Measurements from ENCODE around the gene CACNA1A.

The CACNA1A gene

DNA sequence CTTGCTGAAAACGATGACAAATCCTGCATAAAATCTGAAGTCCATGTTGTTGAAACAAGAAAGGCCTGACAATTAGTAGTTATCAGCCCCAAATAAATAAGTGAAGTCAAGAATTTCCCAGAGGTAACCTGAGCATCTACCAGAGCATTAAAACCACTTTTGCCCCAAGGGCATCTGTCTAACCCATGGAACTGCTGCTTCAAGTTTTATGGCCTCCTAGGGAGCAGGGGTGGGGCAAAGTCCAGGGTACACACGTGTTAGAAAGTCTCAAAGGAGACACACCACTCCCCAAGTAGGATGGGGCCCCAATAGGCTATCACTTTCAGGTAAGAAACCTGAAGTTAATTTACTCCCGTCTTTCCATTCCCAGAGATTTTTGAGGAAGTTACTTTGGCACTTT lies 81.1 kb downstream of the CACNA1A start:
- TF ChIP-seq, protein P1, sequence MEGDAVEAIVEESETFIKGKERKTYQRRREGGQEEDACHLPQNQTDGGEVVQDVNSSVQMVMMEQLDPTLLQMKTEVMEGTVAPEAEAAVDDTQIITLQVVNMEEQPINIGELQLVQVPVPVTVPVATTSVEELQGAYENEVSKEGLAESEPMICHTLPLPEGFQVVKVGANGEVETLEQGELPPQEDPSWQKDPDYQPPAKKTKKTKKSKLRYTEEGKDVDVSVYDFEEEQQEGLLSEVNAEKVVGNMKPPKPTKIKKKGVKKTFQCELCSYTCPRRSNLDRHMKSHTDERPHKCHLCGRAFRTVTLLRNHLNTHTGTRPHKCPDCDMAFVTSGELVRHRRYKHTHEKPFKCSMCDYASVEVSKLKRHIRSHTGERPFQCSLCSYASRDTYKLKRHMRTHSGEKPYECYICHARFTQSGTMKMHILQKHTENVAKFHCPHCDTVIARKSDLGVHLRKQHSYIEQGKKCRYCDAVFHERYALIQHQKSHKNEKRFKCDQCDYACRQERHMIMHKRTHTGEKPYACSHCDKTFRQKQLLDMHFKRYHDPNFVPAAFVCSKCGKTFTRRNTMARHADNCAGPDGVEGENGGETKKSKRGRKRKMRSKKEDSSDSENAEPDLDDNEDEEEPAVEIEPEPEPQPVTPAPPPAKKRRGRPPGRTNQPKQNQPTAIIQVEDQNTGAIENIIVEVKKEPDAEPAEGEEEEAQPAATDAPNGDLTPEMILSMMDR (conservative IDR thresholded peaks at IDR 0.05; ENCODE audit: control insufficient read depth, insufficient read depth, low read depth, low read length): no peak

DNA sequence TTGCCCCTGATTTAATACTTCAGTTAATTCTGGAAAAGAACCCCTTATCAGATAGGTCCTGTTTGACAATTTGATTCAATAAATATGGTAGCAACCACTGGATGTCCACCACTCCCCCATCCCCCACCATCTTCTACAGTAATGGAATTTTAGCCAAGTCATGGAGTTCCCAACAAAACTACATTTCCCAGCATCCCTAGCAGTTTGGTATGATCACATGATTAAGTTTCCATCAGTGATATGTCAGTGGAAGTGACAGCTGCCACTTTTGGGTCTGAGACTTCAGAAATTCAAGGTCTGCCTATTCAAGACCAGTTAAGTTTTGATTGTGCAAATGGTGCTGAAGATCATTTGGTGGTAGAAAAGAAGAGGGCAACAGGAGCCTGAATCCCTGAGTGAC lies 85.5 kb downstream of the CACNA1A start:
- no peak for DNase-seq (ENCODE audit: low read depth)

More for the DNA sequence above, 81.1 kb downstream of the CACNA1A start:
- H3K4me3 ChIP-seq (ENCODE audit: control insufficient read depth, low read depth, low read length): no peak overlapping the region
- no peak for DNase-seq (ENCODE audit: low read depth)

DNA sequence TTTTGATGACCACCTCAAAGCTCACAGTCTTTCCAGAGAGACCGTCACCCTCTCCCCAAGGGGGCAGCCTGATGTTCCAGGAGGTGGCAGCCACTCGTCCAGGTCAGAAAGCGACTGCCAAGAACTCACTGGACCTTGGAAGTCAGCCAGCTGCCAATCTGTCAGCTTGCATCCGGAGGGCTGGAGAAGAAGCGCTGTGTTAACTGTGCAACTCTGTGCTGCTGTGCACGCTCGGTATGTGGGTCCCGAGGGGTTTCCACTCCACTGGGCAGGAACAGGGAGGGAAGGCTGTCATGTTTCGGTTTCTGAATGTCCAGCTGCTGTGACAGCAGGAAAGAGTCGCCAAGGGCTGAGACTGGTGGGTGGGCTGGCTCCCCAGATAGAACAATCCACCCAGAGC lies 89.2 kb downstream of the CACNA1A start:
- H3K4me3 ChIP-seq (ENCODE audit: control insufficient read depth, low read depth, low read length): no peak overlapping the region
- TF ChIP-seq, protein P1 (conservative IDR thresholded peaks at IDR 0.05; ENCODE audit: control insufficient read depth, insufficient read depth, low read depth, low read length): no peak
- DNase-seq (ENCODE audit: low read depth): no peak

More for the DNA sequence above, 85.5 kb downstream of the CACNA1A start:
- TF ChIP-seq, protein P1 (conservative IDR thresholded peaks at IDR 0.05; ENCODE audit: control insufficient read depth, insufficient read depth, low read depth, low read length): no peak
- H3K4me3 ChIP-seq (ENCODE audit: control insufficient read depth, low read depth, low read length): no peak overlapping the region

DNA sequence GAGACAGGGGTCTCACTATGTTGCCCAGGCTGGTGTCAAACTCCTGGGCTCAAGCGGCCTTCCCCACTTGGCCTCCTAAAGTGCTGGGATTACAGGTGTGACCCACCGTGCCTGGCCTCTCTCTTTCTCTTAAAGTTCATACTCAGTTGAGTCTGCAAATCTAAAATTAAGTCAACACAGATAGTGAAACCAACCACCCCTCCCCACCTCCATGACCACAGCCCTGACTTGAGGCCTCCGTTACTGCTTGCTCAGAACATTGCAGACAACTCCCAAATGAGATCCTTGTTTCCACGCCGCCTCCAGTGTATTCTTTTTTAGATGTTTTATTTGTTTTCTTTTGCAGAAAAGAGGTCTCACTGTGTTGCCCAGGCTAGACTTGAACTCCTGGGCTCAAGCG lies 94.4 kb downstream of the CACNA1A start:
- no peak for DNase-seq (ENCODE audit: low read depth)
- TF ChIP-seq, protein P1 (conservative IDR thresholded peaks at IDR 0.05; ENCODE audit: control insufficient read depth, insufficient read depth, low read depth, low read length): no peak
- no peak overlapping the region for H3K4me3 ChIP-seq (ENCODE audit: control insufficient read depth, low read depth, low read length)

DNA sequence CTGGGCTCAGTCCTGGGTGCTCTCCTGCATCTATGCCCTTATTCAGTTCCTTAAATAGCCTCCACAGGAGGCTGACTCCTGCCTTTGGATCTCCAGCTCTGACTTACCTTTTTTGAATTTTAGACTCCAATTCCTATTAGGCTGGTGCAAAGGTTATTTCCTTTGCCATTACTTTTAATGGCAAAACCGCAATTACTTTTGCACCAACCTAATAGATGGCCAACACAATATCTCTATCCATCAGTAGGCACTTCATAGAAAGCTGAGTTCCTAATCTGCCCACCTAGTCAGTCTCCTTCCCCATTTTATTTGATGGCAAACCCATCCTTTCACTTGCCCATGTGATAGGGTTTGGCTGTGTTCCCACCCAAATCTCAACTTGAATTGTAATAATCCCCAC lies 95.3 kb downstream of the CACNA1A start:
- TF ChIP-seq, protein P1 (conservative IDR thresholded peaks at IDR 0.05; ENCODE audit: control insufficient read depth, insufficient read depth, low read depth, low read length): no peak
- no peak overlapping the region for H3K4me3 ChIP-seq (ENCODE audit: control insufficient read depth, low read depth, low read length)
- DNase-seq (ENCODE audit: low read depth): no peak

DNA sequence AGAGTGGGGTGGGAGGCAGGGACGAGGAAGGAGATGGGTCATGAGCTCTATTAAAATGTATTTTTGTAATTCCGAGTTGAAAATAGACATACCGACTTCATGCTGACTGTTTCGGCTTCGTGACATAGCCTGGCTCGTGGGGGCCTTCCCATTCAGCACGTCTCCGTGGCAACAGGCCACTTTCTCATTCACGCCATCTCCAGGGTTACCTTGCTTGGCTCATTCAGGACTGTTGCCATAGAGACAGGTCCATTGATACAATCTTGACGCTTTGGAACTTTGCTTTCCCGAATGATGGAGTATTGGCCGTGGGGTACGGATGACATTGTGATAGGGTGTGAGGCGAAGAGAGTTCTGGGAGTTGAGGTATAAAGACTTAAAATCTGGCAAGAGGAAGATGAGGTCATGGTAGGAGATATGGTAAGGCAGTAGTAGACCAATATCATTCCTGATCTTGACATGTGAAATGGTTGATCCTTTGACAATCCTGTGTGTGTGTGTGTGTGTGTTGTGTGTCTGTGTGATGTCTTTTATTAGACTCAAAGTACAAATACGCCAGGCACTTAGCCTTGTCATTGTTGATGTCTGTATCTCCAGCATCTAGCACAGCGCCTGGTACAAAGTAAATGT lies 97.3 kb downstream of the CACNA1A start:
- TF ChIP-seq, protein P1 (conservative IDR thresholded peaks at IDR 0.05; ENCODE audit: control insufficient read depth, insufficient read depth, low read depth, low read length): no peak
- no peak for DNase-seq (ENCODE audit: low read depth)
- H3K4me3 ChIP-seq (ENCODE audit: control insufficient read depth, low read depth, low read length): no peak overlapping the region

DNA sequence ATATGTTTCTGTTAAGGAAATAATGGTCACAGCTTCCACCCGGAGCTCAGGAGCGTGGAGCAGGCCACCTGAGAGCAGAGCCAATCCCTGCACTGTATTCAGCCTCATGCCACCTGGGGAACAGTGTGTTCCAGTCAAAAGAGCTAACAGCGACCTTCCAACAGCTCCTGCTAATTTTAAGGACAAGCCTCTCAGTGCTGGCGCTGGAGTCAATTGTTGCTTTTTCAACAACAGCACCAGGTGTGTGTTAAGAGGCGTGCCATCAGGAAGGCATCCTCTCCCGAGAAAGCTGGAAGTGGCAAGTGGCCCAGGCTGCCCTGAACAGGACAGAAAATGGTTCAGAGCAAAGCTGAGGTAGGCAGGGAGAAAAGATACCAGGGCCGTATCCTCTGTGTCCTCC lies 102.0 kb downstream of the CACNA1A start:
- no peak for DNase-seq (ENCODE audit: low read depth)
- TF ChIP-seq, protein P1 (conservative IDR thresholded peaks at IDR 0.05; ENCODE audit: control insufficient read depth, insufficient read depth, low read depth, low read length): no peak
- H3K4me3 ChIP-seq (ENCODE audit: control insufficient read depth, low read depth, low read length): no peak overlapping the region
